NB4 (cell line): ENCODE results near the gene EGLN3.

Source experiments
- CTCF ChIP-seq: IDR thresholded peaks from one replicate; pipeline ENCODE4 v1.5.1; 2012; ENCODE audit warnings: low read depth, low read length
- MAX ChIP-seq: IDR thresholded peaks from 2 replicates; pipeline ENCODE4 v1.6.1; 2011; ENCODE audit warnings: low read depth, low read length
- MYC ChIP-seq: IDR thresholded peaks from 2 replicates; pipeline ENCODE4 v1.6.1; 2011; ENCODE audit warnings: low read depth, low read length

GRCh38 chr14:33902363-33902762 is 48.5 kb downstream of the EGLN3 start:
- TF ChIP-seq CTCF (no peak), MAX (no peak), MYC (no peak)
